GM23338 (cell line): ENCODE results near the gene LLGL1. TPM values are rescaled to one million over a fixed set of nuclear protein-coding genes. Genes with fewer than 3 reads are reported as not detected.

ENCODE experiments used
- ATAC-seq: fragments of 200-7000 bp; cut with Tn5 transposase; 3 replicates; pipeline ENCODE4 v1.9.1; 2020
- DNase-seq: peaks from one replicate; pipeline ENCODE4 v3.0.0-alpha.2; 2015; ENCODE audit warnings: low spot score
- H2AFZ ChIP-seq: fragments of 200-600 bp; sonication (generic); 2 replicates; pipeline ENCODE4 v1.8.0; 2016; ENCODE audit warnings: antibody characterized with exemption, mild to moderate bottlenecking, moderate library complexity
- H3F3A ChIP-seq: fragments of 200-600 bp; sonication (generic); replicated peaks from 2 replicates; pipeline ENCODE4 v1.8.0; 2017; ENCODE audit warnings: antibody characterized with exemption, mixed run types, low read depth
- H3K27ac ChIP-seq: fragments of 200-600 bp; sonication (generic); 2 replicates; pipeline ENCODE4 v1.6.1; 2016; ENCODE audit warnings: low read depth
- H3K27me3 ChIP-seq: fragments of 200-600 bp; sonication (generic); 2 replicates; pipeline ENCODE4 v1.8.0; 2016; ENCODE audit warnings: mild to moderate bottlenecking, mixed run types, moderate library complexity; ENCODE audit not compliant: insufficient read depth
- H3K36me3 ChIP-seq: fragments of 200-600 bp; sonication (generic); 2 replicates; pipeline ENCODE4 v1.8.0; 2016; ENCODE audit warnings: mild to moderate bottlenecking; ENCODE audit not compliant: insufficient read depth
- H3K4me1 ChIP-seq: fragments of 200-600 bp; sonication (generic); 2 replicates; pipeline ENCODE4 v1.8.0; 2016; ENCODE audit warnings: mild to moderate bottlenecking, moderate library complexity; ENCODE audit not compliant: insufficient read depth
- H3K4me2 ChIP-seq: fragments of 200-600 bp; sonication (generic); 2 replicates; pipeline ENCODE4 v1.7.1; 2017; ENCODE audit warnings: mixed run types
- H3K4me3 ChIP-seq: fragments of 200-600 bp; sonication (generic); 2 replicates; pipeline ENCODE4 v1.6.1; 2016; ENCODE audit warnings: mixed run types
- H3K79me2 ChIP-seq: fragments of 200-600 bp; sonication (generic); replicated peaks from 2 replicates; pipeline ENCODE4 v1.8.0; 2017; ENCODE audit warnings: mild to moderate bottlenecking; ENCODE audit not compliant: insufficient read depth
- H3K9me2 ChIP-seq: fragments of 200-600 bp; sonication (generic); 2 replicates; pipeline ENCODE4 v1.8.0; 2017; ENCODE audit not compliant: insufficient read depth
- H4K20me1 ChIP-seq: fragments of 200-600 bp; sonication (generic); replicated peaks from 2 replicates; pipeline ENCODE4 v1.8.0; 2017; ENCODE audit warnings: mild to moderate bottlenecking; ENCODE audit not compliant: insufficient read depth
- H3K27ac Mint-ChIP-seq: 2 replicates; pipeline ENCODE4 v1.8.0; 2020; ENCODE audit warnings: inconsistent platforms, mild to moderate bottlenecking, moderate library complexity, mixed read lengths
- H3K27me3 Mint-ChIP-seq: 3 replicates; pipeline ENCODE4 v1.8.0; 2022; ENCODE audit warnings: low read depth, mild to moderate bottlenecking, moderate library complexity, mixed read lengths, inconsistent platforms; ENCODE audit not compliant: insufficient read depth, poor library complexity
- H3K36me3 Mint-ChIP-seq: 3 replicates; pipeline ENCODE4 v1.8.0; 2021; ENCODE audit warnings: low read depth, mild to moderate bottlenecking, inconsistent platforms, moderate library complexity, mixed read lengths
- H3K4me1 Mint-ChIP-seq: 3 replicates; pipeline ENCODE4 v1.8.0; 2020; ENCODE audit warnings: mild to moderate bottlenecking, inconsistent platforms, mixed read lengths
- H3K4me3 Mint-ChIP-seq: 3 replicates; pipeline ENCODE4 v1.8.0; 2021; ENCODE audit warnings: moderate library complexity, mild to moderate bottlenecking, inconsistent platforms, mixed read lengths
- H3K9me3 Mint-ChIP-seq: 3 replicates; pipeline ENCODE4 v1.8.0; 2020; ENCODE audit warnings: moderate library complexity, mild to moderate bottlenecking, inconsistent platforms, mixed read lengths
- ETS1 ChIP-seq: IDR thresholded peaks from 2 replicates; pipeline ENCODE4 v1.6.1; 2016; ENCODE audit warnings: antibody characterized with exemption
- EZH2 ChIP-seq: fragments of 200-600 bp; sonication (generic); IDR thresholded peaks from one replicate; pipeline ENCODE4 v1.8.0; 2017; ENCODE audit warnings: antibody characterized with exemption, mild to moderate bottlenecking, low read depth; ENCODE audit not compliant: unreplicated experiment
- EZH2phosphoT487 ChIP-seq: fragments of 200-600 bp; sonication (generic); IDR thresholded peaks from one replicate; pipeline ENCODE4 v1.8.1; 2018; ENCODE audit warnings: antibody characterized with exemption; ENCODE audit not compliant: unreplicated experiment
- JUNB ChIP-seq: IDR thresholded peaks from one replicate; pipeline ENCODE4 v1.6.1; 2016; ENCODE audit warnings: antibody characterized with exemption; ENCODE audit not compliant: unreplicated experiment
- NANOG ChIP-seq: IDR thresholded peaks from 2 replicates; pipeline ENCODE4 v1.6.1; 2016; ENCODE audit warnings: antibody characterized with exemption, borderline replicate concordance
- STAT1 ChIP-seq: IDR thresholded peaks from one replicate; pipeline ENCODE4 v1.6.1; 2016; ENCODE audit warnings: antibody characterized with exemption; ENCODE audit not compliant: unreplicated experiment
- ZNF114 ChIP-seq: fragments of 250-450 bp; sonication (Bioruptor Pico); IDR thresholded peaks from 2 replicates; pipeline ENCODE4 v1.5.0; 2020; ENCODE audit warnings: mild to moderate bottlenecking, moderate library complexity
- ZNF331 ChIP-seq: fragments of 250-450 bp; sonication (Bioruptor Pico); IDR thresholded peaks from 2 replicates; pipeline ENCODE4 v1.5.0; 2020; ENCODE audit warnings: low read depth, mild to moderate bottlenecking, moderate library complexity
- polyA plus RNA-seq: library from polyadenylated mRNA; unstranded; fragments of >200 nt; fragmentation: Nextera tagmentation; extraction: Ambion mirVana; gene quantifications from 2 replicates; pipeline ENCODE4 v1.2.1, GENCODE V29; 2016
- total RNA-seq: library from RNA; depleted of rRNA; stranded (reverse); fragments of >200 nt; shearing (Covaris generic); gene quantifications from 2 replicates; pipeline ENCODE4 v1.2.3, GENCODE V29; 2014
- TF ChIP-seq, protein P1 (sequence below), 2 experiments: fragments of 200-600 bp in 1 of 2; sonication (generic) in 1 of 2; conservative IDR thresholded peaks; 2 replicates each; pipeline versions ENCODE4 v1.5.1 to v1.6.1; 2016 to 2017; ENCODE audit warnings: antibody characterized with exemption in 2 of 2, low read depth in 2 of 2, mild to moderate bottlenecking in 2 of 2, moderate library complexity in 1 of 2
- TF ChIP-seq, protein P2 (sequence below): IDR thresholded peaks from one replicate; pipeline ENCODE4 v1.6.1; 2018; ENCODE audit warnings: antibody characterized with exemption; ENCODE audit not compliant: unreplicated experiment

The LLGL1 gene
- total and polyA plus RNA-seq, 2 experiments from 2014 or later = 5.9 to 129 TPM

GRCh38 chr17:18277076-18277475 lies 51.6 kb downstream of the LLGL1 start (continued):
- TF ChIP-seq, protein P1, sequence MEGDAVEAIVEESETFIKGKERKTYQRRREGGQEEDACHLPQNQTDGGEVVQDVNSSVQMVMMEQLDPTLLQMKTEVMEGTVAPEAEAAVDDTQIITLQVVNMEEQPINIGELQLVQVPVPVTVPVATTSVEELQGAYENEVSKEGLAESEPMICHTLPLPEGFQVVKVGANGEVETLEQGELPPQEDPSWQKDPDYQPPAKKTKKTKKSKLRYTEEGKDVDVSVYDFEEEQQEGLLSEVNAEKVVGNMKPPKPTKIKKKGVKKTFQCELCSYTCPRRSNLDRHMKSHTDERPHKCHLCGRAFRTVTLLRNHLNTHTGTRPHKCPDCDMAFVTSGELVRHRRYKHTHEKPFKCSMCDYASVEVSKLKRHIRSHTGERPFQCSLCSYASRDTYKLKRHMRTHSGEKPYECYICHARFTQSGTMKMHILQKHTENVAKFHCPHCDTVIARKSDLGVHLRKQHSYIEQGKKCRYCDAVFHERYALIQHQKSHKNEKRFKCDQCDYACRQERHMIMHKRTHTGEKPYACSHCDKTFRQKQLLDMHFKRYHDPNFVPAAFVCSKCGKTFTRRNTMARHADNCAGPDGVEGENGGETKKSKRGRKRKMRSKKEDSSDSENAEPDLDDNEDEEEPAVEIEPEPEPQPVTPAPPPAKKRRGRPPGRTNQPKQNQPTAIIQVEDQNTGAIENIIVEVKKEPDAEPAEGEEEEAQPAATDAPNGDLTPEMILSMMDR (conservative IDR thresholded peaks at IDR 0.05; ENCODE audit: low read depth in 2 of 2) = no peak
- TF ChIP-seq ZNF331 (no peak), NANOG (no peak), ZNF114 (CRISPR knock-in tag) (no peak)

- peaks cover 71% of the 10 kb centered on the region for H3K36me3 Mint-ChIP-seq
- no peak for ATAC-seq
- Histone ChIP-seq H3K27ac (no peak overlapping the region), H4K20me1 (no peaks in the 10 kb centered on the region; the same call in 1 of the 2 replicates), H3K4me3 (no peak overlapping the region), H3F3A (0 out of 2 replicates have a peak, but pooled peaks cover 4% of the 10 kb centered on the region), H3K79me2 (no peaks in the 10 kb centered on the region), H3K9me2 (no peaks in the 10 kb centered on the region), H3K4me2 (no peak overlapping the region), H3K36me3 (peaks cover 43% of the 10 kb centered on the region), H2AFZ (no peak overlapping the region), H3K4me1 (no peaks in the 10 kb centered on the region), H3K27me3 (no peaks in the 10 kb centered on the region)
- peaks cover 8% of the 10 kb centered on the region for H3K27me3 Mint-ChIP-seq
- DNase-seq = no peak
- no peaks in the 10 kb centered on the region for H3K4me1 Mint-ChIP-seq
- no peak overlapping the region for H3K4me3 Mint-ChIP-seq
- no peak overlapping the region for H3K27ac Mint-ChIP-seq
- H3K9me3 Mint-ChIP-seq = no peaks in the 10 kb centered on the region
- TF ChIP-seq, protein P1 (conservative IDR thresholded peaks at IDR 0.05; ENCODE audit: low read depth in 2 of 2) = no peak
- TF ChIP-seq STAT1 (no peak), ETS1 (no peak), EZH2 (no peak), EZH2phosphoT487 (no peak), ZNF331 (no peak), JUNB (no peak)
- TF ChIP-seq, protein P2, sequence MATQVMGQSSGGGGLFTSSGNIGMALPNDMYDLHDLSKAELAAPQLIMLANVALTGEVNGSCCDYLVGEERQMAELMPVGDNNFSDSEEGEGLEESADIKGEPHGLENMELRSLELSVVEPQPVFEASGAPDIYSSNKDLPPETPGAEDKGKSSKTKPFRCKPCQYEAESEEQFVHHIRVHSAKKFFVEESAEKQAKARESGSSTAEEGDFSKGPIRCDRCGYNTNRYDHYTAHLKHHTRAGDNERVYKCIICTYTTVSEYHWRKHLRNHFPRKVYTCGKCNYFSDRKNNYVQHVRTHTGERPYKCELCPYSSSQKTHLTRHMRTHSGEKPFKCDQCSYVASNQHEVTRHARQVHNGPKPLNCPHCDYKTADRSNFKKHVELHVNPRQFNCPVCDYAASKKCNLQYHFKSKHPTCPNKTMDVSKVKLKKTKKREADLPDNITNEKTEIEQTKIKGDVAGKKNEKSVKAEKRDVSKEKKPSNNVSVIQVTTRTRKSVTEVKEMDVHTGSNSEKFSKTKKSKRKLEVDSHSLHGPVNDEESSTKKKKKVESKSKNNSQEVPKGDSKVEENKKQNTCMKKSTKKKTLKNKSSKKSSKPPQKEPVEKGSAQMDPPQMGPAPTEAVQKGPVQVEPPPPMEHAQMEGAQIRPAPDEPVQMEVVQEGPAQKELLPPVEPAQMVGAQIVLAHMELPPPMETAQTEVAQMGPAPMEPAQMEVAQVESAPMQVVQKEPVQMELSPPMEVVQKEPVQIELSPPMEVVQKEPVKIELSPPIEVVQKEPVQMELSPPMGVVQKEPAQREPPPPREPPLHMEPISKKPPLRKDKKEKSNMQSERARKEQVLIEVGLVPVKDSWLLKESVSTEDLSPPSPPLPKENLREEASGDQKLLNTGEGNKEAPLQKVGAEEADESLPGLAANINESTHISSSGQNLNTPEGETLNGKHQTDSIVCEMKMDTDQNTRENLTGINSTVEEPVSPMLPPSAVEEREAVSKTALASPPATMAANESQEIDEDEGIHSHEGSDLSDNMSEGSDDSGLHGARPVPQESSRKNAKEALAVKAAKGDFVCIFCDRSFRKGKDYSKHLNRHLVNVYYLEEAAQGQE = no peak
Observed at GRCh38 chr17:18278867-18279266, 53.4 kb downstream of the LLGL1 start.
